GM18499 (cell line): ENCODE data around the gene GPR12.
"Not testable (repeated sequence)": the region's sequence is repeated elsewhere in the genome, so short reads cannot be mapped to it uniquely, and the experiment has no call there.

Experiments
- ATAC-seq: cut with Tn5 transposase; IDR thresholded peaks from one replicate; pipeline ENCODE4 v1.9.1; 2021; ENCODE audit warnings: moderate number of reproducible peaks; ENCODE audit not compliant: insufficient read depth, unreplicated experiment

GPR12 gene

GRCh38 chr13:26749285-26749684, 11.3 kb downstream of the GPR12 start:
- no peak for ATAC-seq

- ATAC-seq = no peak
Measured at GRCh38 chr13:26747706-26748105, 12.9 kb downstream of the GPR12 start.

GRCh38 chr13:26743971-26744370, 16.6 kb downstream of the GPR12 start:
- no peak for ATAC-seq

- no peak for ATAC-seq
Measured at GRCh38 chr13:26742691-26743358, 17.8 kb downstream of the GPR12 start.

GRCh38 chr13:26735677-26736076, 24.9 kb downstream of the GPR12 start:
- ATAC-seq = no peak

GRCh38 chr13:26727633-26728032, 33.0 kb downstream of the GPR12 start:
- no peak for ATAC-seq

GRCh38 chr13:26727122-26727521, 33.5 kb downstream of the GPR12 start:
- no peak for ATAC-seq

- no peak for ATAC-seq
Measured at GRCh38 chr13:26726684-26727083, 33.9 kb downstream of the GPR12 start.

- not testable (repeated sequence) for ATAC-seq
Measured at GRCh38 chr13:26723620-26724019, 37.0 kb downstream of the GPR12 start.

- no peak for ATAC-seq
Measured at GRCh38 chr13:26722321-26722720, 38.3 kb downstream of the GPR12 start.

GRCh38 chr13:26721251-26722121, 39.1 kb downstream of the GPR12 start:
- ATAC-seq = no peak

GRCh38 chr13:26719356-26719945, 41.1 kb downstream of the GPR12 start:
- ATAC-seq = no peak

- ATAC-seq = no peak
Measured at GRCh38 chr13:26718872-26719271, 41.7 kb downstream of the GPR12 start.

- ATAC-seq = no peak
Measured at GRCh38 chr13:26718146-26718545, 42.4 kb downstream of the GPR12 start.

GRCh38 chr13:26716984-26717383, 43.6 kb downstream of the GPR12 start:
- no peak for ATAC-seq

GRCh38 chr13:26713341-26713740, 47.2 kb downstream of the GPR12 start:
- ATAC-seq = no peak

- no peak for ATAC-seq
Measured at GRCh38 chr13:26711211-26711610, 49.4 kb downstream of the GPR12 start.

- ATAC-seq = no peak
Measured at GRCh38 chr13:26710166-26710565, 50.4 kb downstream of the GPR12 start.

GRCh38 chr13:26709461-26709860, 51.1 kb downstream of the GPR12 start:
- no peak for ATAC-seq

GRCh38 chr13:26708007-26708297, 52.6 kb downstream of the GPR12 start:
- no peak for ATAC-seq
